ENCODE results near the gene MRPS18A.
A peak's percentile ranks its signal among the peaks of the same experiment; 100 is the strongest.

The MRPS18A gene

DNA sequence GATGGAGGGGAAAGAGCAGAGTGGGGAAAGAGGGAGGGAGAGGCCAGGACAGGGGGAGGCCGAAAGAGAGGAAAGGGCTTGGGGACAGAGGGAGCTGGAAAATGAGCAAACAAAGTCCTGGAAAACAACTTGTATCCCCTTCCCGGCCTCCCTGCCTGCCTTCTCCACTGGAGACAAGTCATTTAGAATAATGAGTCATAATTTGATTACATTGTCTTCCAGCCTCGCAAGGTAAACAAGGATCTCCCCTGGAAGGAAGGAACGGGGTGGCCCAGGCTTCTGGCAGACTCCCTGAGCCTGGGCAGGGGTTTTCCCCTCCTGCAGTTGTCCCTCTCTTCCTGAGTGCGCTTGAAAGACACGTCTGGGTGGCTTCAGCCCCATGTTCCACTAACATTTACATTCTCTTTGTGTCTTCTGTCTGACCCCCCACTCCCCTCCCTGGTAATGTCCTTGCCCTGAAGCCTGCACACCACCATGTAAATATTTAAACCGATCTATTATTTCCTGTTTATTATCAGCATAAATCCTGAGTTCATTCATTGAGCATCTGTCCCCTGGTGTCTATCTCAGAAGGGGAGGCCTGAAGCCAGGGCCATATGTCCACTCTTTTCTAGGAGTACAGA lies 12.1 kb upstream of the MRPS18A start:
- TF ChIP-seq, protein P1, sequence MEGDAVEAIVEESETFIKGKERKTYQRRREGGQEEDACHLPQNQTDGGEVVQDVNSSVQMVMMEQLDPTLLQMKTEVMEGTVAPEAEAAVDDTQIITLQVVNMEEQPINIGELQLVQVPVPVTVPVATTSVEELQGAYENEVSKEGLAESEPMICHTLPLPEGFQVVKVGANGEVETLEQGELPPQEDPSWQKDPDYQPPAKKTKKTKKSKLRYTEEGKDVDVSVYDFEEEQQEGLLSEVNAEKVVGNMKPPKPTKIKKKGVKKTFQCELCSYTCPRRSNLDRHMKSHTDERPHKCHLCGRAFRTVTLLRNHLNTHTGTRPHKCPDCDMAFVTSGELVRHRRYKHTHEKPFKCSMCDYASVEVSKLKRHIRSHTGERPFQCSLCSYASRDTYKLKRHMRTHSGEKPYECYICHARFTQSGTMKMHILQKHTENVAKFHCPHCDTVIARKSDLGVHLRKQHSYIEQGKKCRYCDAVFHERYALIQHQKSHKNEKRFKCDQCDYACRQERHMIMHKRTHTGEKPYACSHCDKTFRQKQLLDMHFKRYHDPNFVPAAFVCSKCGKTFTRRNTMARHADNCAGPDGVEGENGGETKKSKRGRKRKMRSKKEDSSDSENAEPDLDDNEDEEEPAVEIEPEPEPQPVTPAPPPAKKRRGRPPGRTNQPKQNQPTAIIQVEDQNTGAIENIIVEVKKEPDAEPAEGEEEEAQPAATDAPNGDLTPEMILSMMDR (conservative IDR thresholded peaks at IDR 0.05; ENCODE audit: control insufficient read depth, insufficient read depth, low read depth, low read length): no peak
- H3K4me3 ChIP-seq (ENCODE audit: control insufficient read depth, low read depth, low read length): no peak overlapping the region
- peak; percentile 44 for DNase-seq (ENCODE audit: low read depth)

DNA sequence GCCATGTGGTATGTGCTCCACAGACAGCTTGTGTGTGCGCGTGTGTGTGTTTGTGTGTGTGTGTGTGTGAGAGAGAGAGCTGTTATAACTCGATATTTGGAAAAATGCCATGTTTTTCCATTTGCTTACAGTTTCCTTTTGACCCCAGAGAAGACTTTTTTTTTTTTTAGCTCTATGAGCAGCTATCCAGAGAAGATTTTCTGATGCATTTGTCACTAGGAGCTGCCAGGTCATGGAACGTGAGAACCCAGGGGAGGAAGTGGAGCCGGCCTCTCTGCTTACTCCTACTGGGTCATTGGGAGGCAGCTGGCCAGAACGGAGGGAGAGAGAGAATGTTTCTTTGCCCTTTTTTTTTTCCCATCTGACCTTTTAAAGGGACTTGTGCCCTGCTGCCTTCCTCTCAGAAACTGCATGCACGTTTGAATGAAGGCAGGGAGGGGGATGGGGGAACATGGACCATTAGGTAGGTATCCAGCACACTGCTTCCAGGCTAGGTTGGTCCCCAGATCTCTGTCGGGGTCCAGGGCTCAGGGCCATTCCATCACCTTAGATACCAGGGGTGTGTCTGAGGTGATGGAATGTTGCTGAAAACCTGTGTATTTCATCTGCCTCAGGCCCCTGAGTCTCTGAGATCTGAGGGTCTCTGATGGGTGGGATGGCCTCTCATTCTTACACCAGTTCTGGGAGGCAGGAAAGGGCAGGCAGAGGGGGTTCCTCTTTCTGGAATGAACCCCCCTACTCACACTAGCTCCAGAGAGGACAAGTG lies 11.2 kb upstream of the MRPS18A start:
- no peak overlapping the region for H3K4me3 ChIP-seq (ENCODE audit: control insufficient read depth, low read depth, low read length)
- peak; percentile 69 for DNase-seq (ENCODE audit: low read depth)
- TF ChIP-seq, protein P1 (conservative IDR thresholded peaks at IDR 0.05; ENCODE audit: control insufficient read depth, insufficient read depth, low read depth, low read length): no peak

DNA sequence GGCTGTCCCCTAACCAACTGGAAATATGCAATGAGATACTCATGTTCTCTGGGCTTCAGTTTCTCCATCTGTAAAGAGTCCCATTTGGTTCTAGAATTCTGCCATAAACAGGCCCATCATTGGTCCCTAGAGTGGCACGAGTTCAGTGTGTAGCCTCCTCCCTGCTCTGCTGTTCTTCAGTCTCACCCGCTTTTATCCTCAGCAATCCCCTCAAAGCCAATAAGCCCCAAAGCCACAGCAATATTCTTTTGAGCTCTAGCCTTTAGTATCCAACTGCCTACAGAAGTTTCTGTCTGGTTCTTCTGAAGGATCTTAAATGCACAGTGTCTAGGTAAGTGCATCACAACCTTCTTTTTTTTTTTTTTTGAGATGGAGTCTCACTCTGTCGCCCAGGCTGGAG lies 9.8 kb upstream of the MRPS18A start:
- DNase-seq (ENCODE audit: low read depth): no peak
- TF ChIP-seq, protein P1 (conservative IDR thresholded peaks at IDR 0.05; ENCODE audit: control insufficient read depth, insufficient read depth, low read depth, low read length): no peak

DNA sequence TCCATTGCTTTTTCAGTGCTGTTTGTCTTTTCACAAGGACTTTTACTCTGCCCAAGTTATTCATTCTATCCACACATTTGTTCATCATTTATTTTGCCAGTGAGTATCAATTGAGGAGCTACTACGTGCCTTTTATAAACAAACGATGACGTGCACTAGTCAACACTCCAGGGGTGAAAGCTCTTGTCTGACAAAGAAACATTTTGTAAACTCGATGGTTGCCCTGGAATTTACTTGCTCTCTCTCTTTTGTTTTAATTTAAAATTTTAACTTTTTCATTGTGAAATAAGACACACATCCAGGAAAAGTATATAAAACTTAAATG lies 8.3 kb upstream of the MRPS18A start:
- TF ChIP-seq, protein P1 (conservative IDR thresholded peaks at IDR 0.05; ENCODE audit: control insufficient read depth, insufficient read depth, low read depth, low read length): no peak
- DNase-seq (ENCODE audit: low read depth): no peak
- no peak overlapping the region for H3K4me3 ChIP-seq (ENCODE audit: control insufficient read depth, low read depth, low read length)

More for the DNA sequence above, 9.8 kb upstream of the MRPS18A start:
- no peak overlapping the region for H3K4me3 ChIP-seq (ENCODE audit: control insufficient read depth, low read depth, low read length)

DNA sequence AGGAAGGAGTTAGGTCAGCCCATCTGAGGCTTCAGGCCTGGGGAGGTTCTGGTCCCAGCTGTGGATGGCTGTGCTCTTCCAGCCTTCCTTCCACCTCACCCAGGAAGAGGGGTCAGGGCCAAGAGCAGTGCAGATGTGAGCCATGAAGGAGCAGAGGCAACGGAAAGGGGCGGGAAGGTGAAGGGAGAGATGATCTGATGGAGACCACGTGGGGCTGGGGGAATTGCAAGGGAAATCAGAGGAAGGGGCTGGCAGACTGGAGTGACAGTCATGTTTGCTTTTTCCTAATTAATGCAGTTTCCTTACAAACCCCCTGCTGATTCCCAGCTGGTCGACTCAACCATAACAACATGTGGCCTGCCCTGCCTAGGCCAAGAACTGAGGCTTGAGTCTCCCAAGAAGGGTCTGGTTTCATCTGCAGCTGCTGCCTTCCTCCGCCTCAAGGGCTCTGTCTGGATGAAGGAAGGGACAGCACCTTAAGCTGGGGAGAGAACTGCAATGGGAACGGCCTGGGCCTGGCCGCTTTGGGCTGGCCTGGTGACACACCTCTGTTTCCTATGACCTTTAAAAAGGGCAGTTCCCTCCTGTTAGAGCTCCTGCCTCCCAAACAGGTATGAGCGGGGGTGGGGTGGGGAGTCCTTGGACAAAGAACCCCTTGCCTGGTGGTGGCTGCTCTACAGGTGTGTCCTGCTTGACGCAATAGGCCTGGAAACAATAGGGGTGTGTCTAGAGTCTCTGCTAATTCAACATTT lies 7.8 kb upstream of the MRPS18A start:
- TF ChIP-seq, protein P1 (conservative IDR thresholded peaks at IDR 0.05; ENCODE audit: control insufficient read depth, insufficient read depth, low read depth, low read length): no peak
- DNase-seq (ENCODE audit: low read depth): no peak
- H3K4me3 ChIP-seq (ENCODE audit: control insufficient read depth, low read depth, low read length): no peak overlapping the region

DNA sequence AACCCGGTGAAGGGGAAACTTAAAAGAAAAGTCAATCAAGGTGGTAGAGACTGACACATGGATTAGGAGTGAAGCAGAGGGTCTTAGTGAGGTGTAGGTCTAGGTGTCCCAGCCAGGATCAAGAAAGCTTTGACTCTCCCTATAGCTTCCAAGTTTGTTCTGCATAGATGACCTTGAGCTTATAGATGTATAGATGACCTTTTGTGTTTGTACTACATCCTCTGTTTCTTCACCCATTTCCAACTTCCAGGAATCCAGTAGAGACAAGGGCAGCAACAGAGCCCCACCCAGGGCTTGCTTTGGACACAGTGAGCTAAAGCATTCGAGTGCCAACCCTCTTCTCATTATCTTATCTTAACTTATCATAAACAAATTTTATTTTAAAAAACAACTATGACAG lies 1.8 kb upstream of the MRPS18A start:
- no peak overlapping the region for H3K4me3 ChIP-seq (ENCODE audit: control insufficient read depth, low read depth, low read length)
- TF ChIP-seq, protein P1 (conservative IDR thresholded peaks at IDR 0.05; ENCODE audit: control insufficient read depth, insufficient read depth, low read depth, low read length): no peak
- no peak for DNase-seq (ENCODE audit: low read depth)

Data from fibroblast of mammary gland (primary cell).